Astrocyte of the spinal cord (primary cell): ENCODE data around the gene BTRC.

Experiments used
- DNase-seq: peaks from one replicate; pipeline ENCODE4 v3.0.0; 2011; ENCODE audit warnings: low read depth, low spot score
- H3K4me3 ChIP-seq: 2 replicates; pipeline ENCODE4 v1.5.1; 2011; ENCODE audit warnings: low read depth, mild to moderate bottlenecking, low read length, moderate library complexity
- in situ Hi-C: cut with HindIII; loops from 2 replicates; pipeline ENCODE4 v1.10.0; 2017; ENCODE audit warnings: low sequenced_read_pairs
- TF ChIP-seq, protein P1 (sequence below): IDR thresholded peaks from 2 replicates; pipeline ENCODE4 v1.5.1; 2012; ENCODE audit warnings: low read depth, mild to moderate bottlenecking, low read length, inconsistent platforms

BTRC gene

DNA sequence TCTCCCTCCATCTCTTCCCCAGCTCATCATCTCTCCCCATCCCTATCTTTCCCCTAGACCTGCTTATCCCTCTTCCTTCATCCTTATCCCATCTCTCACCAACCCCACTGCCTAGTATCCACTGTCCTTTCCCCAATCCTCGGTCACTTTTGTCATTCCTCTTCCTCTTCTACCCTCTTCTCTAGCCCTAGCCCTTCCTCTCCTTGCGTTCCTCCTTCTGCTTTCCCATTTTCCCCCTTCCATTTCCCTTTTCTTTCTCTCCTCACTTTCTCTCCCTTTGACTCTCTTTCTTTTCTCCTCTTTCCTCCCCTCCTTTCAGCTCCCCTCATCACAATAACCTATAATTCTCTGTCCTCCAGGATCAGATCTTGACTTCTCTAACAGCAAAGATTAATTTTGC is 150.5 kb downstream of the BTRC start:
- in situ Hi-C loops, result no loop called here
- no peak for DNase-seq
- TF ChIP-seq, protein P1, sequence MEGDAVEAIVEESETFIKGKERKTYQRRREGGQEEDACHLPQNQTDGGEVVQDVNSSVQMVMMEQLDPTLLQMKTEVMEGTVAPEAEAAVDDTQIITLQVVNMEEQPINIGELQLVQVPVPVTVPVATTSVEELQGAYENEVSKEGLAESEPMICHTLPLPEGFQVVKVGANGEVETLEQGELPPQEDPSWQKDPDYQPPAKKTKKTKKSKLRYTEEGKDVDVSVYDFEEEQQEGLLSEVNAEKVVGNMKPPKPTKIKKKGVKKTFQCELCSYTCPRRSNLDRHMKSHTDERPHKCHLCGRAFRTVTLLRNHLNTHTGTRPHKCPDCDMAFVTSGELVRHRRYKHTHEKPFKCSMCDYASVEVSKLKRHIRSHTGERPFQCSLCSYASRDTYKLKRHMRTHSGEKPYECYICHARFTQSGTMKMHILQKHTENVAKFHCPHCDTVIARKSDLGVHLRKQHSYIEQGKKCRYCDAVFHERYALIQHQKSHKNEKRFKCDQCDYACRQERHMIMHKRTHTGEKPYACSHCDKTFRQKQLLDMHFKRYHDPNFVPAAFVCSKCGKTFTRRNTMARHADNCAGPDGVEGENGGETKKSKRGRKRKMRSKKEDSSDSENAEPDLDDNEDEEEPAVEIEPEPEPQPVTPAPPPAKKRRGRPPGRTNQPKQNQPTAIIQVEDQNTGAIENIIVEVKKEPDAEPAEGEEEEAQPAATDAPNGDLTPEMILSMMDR, result no peak
- no peak overlapping the region for H3K4me3 ChIP-seq

DNA sequence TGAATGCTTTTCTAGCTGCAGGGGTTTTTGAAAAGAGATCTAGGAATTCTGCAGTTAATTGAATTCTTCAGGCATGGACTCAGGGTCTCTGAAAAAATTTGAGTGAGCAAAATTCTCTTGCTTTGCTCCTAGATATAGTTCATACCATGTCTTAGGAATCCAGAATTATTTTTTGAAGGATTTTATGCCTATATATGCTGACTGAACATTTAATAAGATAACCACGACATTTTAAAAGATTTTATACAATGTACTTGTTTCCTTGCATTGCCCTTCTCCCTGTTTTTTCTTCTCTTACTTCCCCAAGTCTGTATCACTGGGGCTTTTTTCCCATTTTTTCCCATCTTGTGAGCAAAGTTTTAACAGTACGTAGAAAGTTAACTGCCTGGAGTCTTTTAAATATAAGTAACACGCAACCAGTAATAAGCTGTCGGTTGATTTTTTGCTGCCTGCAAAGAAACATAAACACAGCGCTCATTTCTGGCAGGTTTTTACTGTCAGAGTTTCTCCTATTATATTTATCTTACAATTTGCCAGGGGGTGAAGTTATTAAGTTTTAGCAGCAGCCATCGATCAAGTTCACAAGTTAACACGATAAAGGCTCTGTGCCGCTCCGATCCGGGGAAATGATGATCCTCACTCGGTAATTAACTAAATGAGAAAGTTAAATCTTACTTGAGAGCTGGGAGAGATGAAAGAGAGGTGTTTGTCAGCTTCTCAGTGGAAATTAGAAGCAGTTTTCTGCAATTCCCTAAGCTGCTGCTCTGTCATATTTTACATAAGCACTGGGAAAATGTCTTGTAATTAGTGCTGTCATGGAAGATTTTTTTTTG is 153.1 kb downstream of the BTRC start:
- TF ChIP-seq, protein P1, result no peak
- H3K4me3 ChIP-seq, result no peak overlapping the region
- in situ Hi-C loops, result no loop called here
- no peak for DNase-seq

- TF ChIP-seq, protein P1, result no peak
- DNase-seq, result no peak
- H3K4me3 ChIP-seq, result no peak overlapping the region
- in situ Hi-C loops, result no loop called here
Measured at GRCh38 chr10:101507828-101508227, 153.9 kb downstream of the BTRC start.

DNA sequence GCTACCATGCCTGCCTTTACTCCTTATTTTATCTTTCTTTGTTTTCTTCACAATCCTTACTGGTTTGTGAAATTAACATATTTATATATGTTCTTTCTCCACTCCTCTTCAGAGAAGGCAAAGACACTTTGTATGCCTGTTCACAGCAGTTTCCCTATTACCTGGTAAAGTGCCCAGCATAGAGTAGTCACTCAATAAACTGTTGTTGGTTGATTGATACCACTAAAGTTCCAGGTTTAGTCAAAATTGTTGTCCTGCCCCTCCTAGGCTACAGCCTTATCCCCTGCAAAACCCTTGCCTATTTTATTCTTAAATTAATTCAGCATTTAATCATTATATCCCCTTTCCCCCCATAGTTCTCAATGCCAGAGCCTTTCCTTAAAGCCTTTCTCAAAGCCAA is 158.0 kb downstream of the BTRC start:
- in situ Hi-C loops, result no loop called here

DNA sequence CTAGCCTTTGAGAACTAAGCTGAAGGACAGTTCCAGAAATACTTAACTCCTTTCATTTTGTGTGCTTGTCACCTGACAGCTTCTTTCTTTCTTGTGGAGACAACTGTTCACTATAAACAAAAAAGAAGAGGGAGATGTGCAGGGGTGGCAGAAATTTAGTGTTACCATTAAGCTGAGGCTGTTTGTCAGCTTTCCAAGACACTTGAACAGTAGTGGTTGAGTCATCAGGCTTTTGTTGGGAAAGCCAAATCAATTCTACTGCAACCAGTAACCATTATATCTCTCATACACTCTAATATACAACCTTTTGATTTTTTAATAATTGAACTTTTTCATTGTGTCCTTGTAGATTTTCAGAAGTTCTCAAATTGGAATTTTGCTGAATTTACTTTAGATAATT is 158.8 kb downstream of the BTRC start:
- in situ Hi-C loops, result no loop called here
- H3K4me3 ChIP-seq, result no peak overlapping the region
- peak; percentile 33 for DNase-seq
- TF ChIP-seq, protein P1, result no peak

More for the DNA sequence above, 158.0 kb downstream of the BTRC start:
- TF ChIP-seq, protein P1, result no peak
- H3K4me3 ChIP-seq, result no peak overlapping the region
- DNase-seq, result no peak

GRCh38 chr10:101513733-101514132 is 159.8 kb downstream of the BTRC start:
- TF ChIP-seq, protein P1, result no peak
- in situ Hi-C loops, result no loop called here
- DNase-seq, result no peak
- H3K4me3 ChIP-seq, result no peak overlapping the region
